Measurements from ENCODE around the gene HINT3.

HINT3 gene

DNA sequence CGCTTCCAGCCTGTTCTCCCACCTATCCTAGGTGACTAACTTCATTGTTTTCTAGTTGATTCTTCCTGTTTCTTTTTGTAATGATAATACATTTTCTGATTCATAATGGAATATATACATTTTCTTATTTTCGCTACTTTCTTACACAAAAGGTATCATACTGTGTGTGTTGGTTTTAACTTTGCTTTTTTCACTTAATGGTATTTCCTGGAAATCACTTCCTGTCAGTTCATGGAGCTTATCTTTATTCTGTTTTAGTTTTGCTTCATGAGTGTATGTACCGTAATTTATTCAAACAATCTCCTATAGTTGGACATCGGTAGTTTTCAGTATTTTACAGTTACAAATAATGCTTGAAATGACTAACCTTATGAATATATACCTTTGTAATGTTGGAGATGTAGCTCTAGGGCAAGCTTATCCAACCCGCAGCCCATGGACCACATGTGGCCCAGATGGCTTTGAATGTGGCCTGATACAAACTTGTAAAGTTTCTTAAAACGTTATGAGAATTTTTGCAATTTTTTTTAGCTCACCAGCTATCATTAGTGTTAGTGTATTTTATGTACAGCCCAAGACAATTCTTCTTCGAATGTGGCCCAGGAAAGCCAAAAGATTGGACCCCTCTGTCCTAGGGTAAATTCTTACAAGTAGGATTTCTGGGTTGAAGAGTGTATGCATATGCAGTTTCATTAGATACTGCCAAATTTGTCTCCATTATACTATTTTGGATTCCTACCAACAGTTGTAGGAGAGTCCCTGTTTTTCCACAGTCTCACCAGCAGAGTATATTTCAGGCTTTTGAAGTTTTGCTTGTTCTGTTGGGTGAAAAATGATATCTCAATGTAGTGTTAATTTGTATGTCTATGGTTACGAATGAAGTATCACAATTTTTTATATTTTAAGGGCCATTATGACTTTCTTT lies 46.4 kb downstream of the HINT3 start:
- no peak for DNase-seq (ENCODE audit: low read depth)

DNA sequence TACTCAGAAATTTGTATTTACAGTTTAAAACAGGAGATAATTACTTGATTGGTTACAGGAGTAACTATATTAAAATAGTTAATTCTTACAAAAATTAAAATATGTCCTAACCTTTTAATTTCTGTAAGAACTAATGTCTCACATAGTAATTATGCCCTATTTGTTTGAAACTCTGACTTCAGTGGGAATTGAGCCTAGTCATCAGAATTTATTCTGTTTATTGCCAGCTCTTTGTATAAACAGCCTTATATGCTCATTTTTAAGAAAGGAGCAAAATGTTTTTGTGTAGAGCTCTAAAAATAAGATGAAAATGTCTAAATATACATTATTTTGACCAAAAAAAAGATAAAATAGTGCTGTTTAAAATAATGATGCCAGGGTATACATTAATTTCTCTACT lies 51.2 kb downstream of the HINT3 start:
- DNase-seq (ENCODE audit: low read depth) = no peak

DNA sequence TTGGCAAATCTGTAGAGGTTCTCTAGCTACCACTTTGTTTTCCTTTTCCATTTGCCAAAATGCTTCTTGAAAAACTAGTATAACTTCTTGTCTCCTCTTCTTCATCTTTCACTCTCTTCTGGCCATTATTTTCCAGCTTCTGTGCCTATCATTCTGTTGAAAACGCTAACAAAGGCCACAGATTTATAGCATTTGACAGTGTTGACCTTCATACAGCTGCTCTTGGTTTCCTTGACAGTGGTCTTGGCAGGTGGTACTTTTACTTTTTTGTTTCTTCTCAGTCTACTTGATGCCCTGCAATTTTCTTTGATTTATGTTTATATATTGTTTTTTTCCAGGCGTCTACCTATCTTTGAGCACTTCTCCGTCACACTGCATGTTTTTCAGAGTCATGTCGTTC lies 53.5 kb downstream of the HINT3 start:
- no peak for DNase-seq (ENCODE audit: low read depth)

DNA sequence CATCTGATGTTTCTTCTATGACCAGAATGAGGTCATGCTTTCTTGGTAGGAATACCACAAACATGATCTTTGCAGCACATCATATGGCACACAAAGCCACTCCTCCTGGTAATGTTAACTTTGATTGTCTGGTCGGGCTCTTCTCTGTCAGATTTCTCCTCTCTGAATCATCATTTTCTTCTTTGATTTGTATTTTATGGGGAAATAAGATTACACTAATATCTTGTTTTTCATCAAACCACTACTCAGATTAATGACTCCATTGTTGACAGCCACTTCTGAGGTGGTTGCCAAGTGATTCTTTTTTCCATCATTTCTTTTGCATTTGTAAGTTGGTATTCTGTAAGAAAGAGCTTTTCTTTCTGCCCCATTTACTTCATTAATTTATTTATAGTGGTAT lies 59.3 kb downstream of the HINT3 start:
- peak; percentile 20 for DNase-seq (ENCODE audit: low read depth)

DNA sequence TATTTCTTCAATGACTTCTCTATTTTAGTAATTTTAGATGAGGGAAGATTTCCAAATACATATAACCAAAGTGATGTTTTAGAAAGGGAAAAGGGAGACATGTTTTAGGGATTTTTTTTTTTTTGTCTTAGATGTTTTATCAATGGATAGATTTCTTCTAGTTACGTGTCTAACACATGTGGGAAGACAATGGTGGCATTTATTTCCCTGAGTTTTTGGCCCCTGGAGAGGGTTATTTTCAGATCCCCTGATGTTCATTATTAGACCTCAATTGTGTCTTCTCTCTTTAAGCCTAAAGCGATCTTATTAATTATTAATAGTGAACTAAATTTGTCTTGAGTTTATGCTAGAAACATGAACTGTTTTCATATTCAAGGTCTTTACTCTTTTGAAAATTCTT lies 60.0 kb downstream of the HINT3 start:
- no peak for DNase-seq (ENCODE audit: low read depth)

DNA sequence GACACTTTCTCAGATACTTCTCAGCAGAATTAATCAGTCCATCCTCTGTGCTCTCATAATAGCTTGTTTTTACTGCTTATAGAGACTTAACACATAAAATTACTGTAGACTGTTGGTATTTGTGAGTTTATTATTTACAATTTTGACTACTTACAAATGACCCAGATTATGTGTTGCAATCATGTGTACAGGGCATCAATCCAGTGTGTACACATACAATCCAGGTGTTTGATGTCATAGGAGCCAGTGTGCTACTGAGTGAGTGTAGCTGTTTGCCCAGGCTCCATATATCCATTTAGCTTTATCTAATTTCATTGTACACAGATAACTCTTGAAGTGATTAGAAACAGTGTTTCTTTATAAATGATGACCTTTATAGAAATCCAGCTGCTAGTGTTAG lies 61.1 kb downstream of the HINT3 start:
- DNase-seq (ENCODE audit: low read depth) = no peak

DNA sequence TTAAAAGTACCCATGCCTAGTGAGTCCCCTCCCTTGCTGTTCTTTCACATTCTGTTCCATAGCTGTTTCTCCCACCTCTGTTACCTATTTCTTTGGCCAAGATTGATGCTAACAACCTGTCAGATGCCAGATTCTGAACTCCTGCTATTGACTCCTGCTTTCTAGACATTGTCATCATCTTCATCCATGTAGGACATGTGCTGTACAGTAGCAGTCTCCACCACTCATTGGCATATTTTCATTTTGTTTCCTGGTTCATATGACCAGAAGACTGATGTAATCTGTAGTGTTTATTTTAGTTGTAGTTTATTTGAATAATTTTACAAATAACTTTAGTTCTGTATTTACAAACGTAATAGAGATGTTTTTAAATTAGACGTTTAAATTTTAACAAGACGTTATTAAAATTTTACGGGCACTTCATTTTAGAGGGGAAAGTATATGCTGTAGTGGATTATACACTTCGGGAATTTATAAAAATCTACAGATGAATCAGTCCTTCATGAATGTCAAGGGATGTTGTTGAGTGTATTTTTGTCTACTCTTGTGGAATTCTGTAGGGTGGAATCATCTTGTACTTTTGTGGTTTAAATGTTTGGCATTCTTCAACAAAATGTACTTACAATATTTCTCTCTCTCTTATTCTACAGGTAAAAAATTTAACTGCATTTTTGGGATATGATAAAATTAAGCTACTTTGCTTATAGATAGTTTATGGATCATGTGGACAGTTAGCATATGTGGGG lies 63.9 kb downstream of the HINT3 start:
- no peak for DNase-seq (ENCODE audit: low read depth)

DNA sequence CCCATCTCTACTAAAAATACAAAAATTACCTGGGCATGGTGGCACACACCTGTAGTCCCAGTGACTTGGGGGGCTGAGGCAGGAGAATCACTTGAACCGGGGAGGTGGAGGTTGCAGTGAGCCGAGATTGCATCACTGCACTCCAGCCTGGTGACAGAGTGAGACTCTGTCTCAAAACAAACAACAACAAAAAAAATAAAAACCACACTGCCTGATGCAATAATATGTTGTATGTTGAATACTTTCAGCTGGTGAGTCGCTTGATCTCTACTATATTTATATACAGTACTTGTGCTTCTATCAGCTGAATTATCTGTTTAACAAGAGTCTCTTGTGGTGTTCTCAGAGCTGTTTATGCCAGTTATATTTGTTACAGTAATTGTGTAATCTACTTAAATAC lies 66.9 kb downstream of the HINT3 start:
- peak; percentile 43 for DNase-seq (ENCODE audit: low read depth)

DNA sequence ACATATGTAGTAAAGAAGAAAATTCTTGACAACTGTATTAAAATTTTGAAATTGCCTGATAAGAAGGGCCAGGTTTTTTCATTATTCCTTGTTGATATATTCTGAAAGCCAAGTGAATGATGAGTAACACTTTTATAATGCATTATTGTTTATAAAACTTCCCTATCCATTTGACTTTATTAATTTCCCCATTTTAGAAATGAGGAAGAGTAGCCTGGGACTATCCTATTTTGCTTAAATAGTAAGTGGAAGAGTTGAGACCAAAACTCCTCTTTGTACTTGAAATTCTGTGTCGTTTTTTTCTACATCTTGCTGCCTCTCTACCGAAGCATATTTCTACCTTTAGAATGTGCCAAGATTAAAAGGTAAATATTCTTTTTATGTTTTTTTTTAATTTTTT lies 69.4 kb downstream of the HINT3 start:
- no peak for DNase-seq (ENCODE audit: low read depth)

DNA sequence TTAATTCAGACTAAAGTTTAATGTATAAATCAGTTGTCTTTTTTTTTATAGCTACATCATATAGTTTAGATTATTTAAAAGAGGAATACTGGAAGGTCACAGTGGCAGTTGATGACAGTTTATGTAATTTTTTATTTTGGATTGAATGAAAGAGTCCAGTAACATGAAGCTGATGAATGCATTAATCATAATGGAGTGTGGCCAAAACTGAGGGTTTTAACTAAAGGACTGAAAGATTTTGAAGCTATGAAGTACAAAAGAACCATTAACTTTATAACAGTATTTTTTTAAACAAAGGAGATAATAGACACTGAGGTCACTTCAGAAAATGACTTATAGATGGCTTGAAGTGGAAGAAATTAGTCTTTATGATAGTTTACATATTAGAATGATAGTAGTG lies 71.0 kb downstream of the HINT3 start:
- no peak for DNase-seq (ENCODE audit: low read depth)

All from ELR (cell line).